Neural cell (in vitro differentiated cells): ENCODE results near the gene UNC5B. TPM values are rescaled to one million over a fixed set of nuclear protein-coding genes. Genes with fewer than 3 reads are reported as not detected.

Experiments used
- H2AFZ ChIP-seq: fragments of 200-600, 300-800 bp; sonication (generic), shearing (Covaris generic); 2 replicates; pipeline ENCODE4 v1.6.0; 2014; ENCODE audit warnings: low read depth, mild to moderate bottlenecking, antibody characterized with exemption, low read length, moderate library complexity
- H3F3A ChIP-seq: fragments of 200-600 bp; shearing (Covaris generic); 2 replicates; pipeline ENCODE4 v1.6.1; 2016; ENCODE audit warnings: mild to moderate bottlenecking, moderate library complexity, mixed read lengths, antibody characterized with exemption, low read length; ENCODE audit not compliant: insufficient read depth, poor library complexity, severe bottlenecking
- H3K27ac ChIP-seq: fragments of 200-600, 300-800 bp; sonication (generic), shearing (Covaris generic); 2 replicates; pipeline ENCODE4 v1.5.1; 2014; ENCODE audit warnings: mild to moderate bottlenecking, low read length, moderate library complexity
- H3K27me3 ChIP-seq: fragments of 300-800, 200-600 bp; sonication (generic), shearing (Covaris generic); 2 replicates; pipeline ENCODE4 v1.6.0; 2014; ENCODE audit warnings: mild to moderate bottlenecking, low read depth, low read length, moderate library complexity; ENCODE audit not compliant: insufficient read depth
- H3K36me3 ChIP-seq: fragments of 300-800, 200-600 bp; sonication (generic), shearing (Covaris generic); 2 replicates; pipeline ENCODE4 v1.5.1; 2014; ENCODE audit warnings: mild to moderate bottlenecking, antibody characterized with exemption, low read length, moderate library complexity; ENCODE audit not compliant: insufficient read depth
- H3K4me2 ChIP-seq: fragments of 300-800, 200-600 bp; sonication (generic), shearing (Covaris generic); 2 replicates; pipeline ENCODE4 v1.6.0; 2014; ENCODE audit warnings: mild to moderate bottlenecking, low read length
- H3K4me3 ChIP-seq: fragments of 300-800, 200-600 bp; sonication (generic), shearing (Covaris generic); 2 replicates; pipeline ENCODE4 v1.5.1; 2014; ENCODE audit warnings: mild to moderate bottlenecking, low read length, moderate library complexity
- H3K79me2 ChIP-seq: fragments of 200-600 bp; shearing (Covaris generic); replicated peaks from 2 replicates; pipeline ENCODE4 v1.6.0; 2014; ENCODE audit warnings: mild to moderate bottlenecking, low read length, moderate library complexity; ENCODE audit not compliant: insufficient read depth
- H3K9ac ChIP-seq: fragments of 300-800, 200-600 bp; sonication (generic), shearing (Covaris generic); 2 replicates; pipeline ENCODE4 v1.6.1; 2016; ENCODE audit warnings: mild to moderate bottlenecking, low read length, mixed read lengths
- H3K9me2 ChIP-seq: fragments of 200-600 bp; shearing (Covaris generic); 2 replicates; pipeline ENCODE4 v1.6.1; 2016; ENCODE audit warnings: mild to moderate bottlenecking, low read length, mixed read lengths; ENCODE audit not compliant: insufficient read depth
- H3K9me3 ChIP-seq: fragments of 200-600, 300-800 bp; sonication (generic), shearing (Covaris generic); 2 replicates; pipeline ENCODE4 v1.6.1; 2016; ENCODE audit warnings: mild to moderate bottlenecking, mixed run types, low read length, moderate library complexity, mixed read lengths
- H4K20me1 ChIP-seq: fragments of 200-600 bp; shearing (Covaris generic); 2 replicates; pipeline ENCODE4 v1.6.1; 2016; ENCODE audit warnings: mild to moderate bottlenecking, mixed run types; ENCODE audit not compliant: insufficient read depth
- CTCF ChIP-seq: fragments of 450-650 bp; IDR thresholded peaks from 2 replicates; pipeline ENCODE4 v1.5.1; 2014; ENCODE audit warnings: antibody characterized with exemption, mild to moderate bottlenecking, moderate library complexity; ENCODE audit not compliant: poor library complexity, severe bottlenecking
- EP300 ChIP-seq: fragments of 450-650 bp; conservative IDR thresholded peaks from 2 replicates; pipeline ENCODE4 v1.6.1; 2014; ENCODE audit warnings: antibody characterized with exemption, mild to moderate bottlenecking, moderate library complexity; ENCODE audit not compliant: poor library complexity, severe bottlenecking
- EZH2 ChIP-seq: fragments of 200-600, 300-800 bp; shearing (Covaris generic), sonication (generic); IDR thresholded peaks from 2 replicates; pipeline ENCODE4 v1.6.1; 2014; ENCODE audit warnings: antibody characterized with exemption, low read length, borderline replicate concordance, mild to moderate bottlenecking; ENCODE audit not compliant: insufficient read depth, poor library complexity, severe bottlenecking
- MXI1 ChIP-seq: fragments of 450-650 bp; conservative IDR thresholded peaks from 2 replicates; pipeline ENCODE4 v1.6.1; 2014; ENCODE audit warnings: antibody characterized with exemption, mild to moderate bottlenecking; ENCODE audit not compliant: poor library complexity, severe bottlenecking
- POLR2AphosphoS5 ChIP-seq: IDR thresholded peaks from 2 replicates; pipeline ENCODE4 v1.6.1; 2012
- RAD21 ChIP-seq: fragments of 450-650 bp; conservative IDR thresholded peaks from 2 replicates; pipeline ENCODE4 v1.6.1; 2014; ENCODE audit warnings: antibody characterized with exemption, mild to moderate bottlenecking, moderate library complexity
- SMC3 ChIP-seq: fragments of 450-650 bp; conservative IDR thresholded peaks from 2 replicates; pipeline ENCODE4 v1.6.1; 2014; ENCODE audit warnings: antibody characterized with exemption, mild to moderate bottlenecking, moderate library complexity; ENCODE audit not compliant: poor library complexity
- TAF1 ChIP-seq: IDR thresholded peaks from 2 replicates; pipeline ENCODE4 v1.6.1; 2012; ENCODE audit warnings: low read depth
- polyA plus RNA-seq: library from polyadenylated mRNA; depleted of rRNA; stranded (reverse); fragments of >200 nt; gene quantifications from 2 replicates; pipeline ENCODE4 v1.2.3, GENCODE V29; 2014
- TF ChIP-seq, protein P1 (sequence below): IDR thresholded peaks from 2 replicates; pipeline ENCODE4 v1.6.1; 2012; ENCODE audit warnings: borderline replicate concordance

Gene UNC5B
- polyA plus RNA-seq, 1 donor from 2014 or later = 2.0 TPM

GRCh38 chr10:71263376-71263775, 51.0 kb downstream of the UNC5B start:
- no peaks in the 10 kb centered on the region for H3K9me2 ChIP-seq
- no peaks in the 10 kb centered on the region for H3K9me3 ChIP-seq
- no peaks in the 10 kb centered on the region for H3K36me3 ChIP-seq
- TF ChIP-seq MXI1 = no peak
- no peak for TF ChIP-seq EZH2
- no peak for TF ChIP-seq SMC3
- TF ChIP-seq TAF1 = no peak
- TF ChIP-seq, protein P1, sequence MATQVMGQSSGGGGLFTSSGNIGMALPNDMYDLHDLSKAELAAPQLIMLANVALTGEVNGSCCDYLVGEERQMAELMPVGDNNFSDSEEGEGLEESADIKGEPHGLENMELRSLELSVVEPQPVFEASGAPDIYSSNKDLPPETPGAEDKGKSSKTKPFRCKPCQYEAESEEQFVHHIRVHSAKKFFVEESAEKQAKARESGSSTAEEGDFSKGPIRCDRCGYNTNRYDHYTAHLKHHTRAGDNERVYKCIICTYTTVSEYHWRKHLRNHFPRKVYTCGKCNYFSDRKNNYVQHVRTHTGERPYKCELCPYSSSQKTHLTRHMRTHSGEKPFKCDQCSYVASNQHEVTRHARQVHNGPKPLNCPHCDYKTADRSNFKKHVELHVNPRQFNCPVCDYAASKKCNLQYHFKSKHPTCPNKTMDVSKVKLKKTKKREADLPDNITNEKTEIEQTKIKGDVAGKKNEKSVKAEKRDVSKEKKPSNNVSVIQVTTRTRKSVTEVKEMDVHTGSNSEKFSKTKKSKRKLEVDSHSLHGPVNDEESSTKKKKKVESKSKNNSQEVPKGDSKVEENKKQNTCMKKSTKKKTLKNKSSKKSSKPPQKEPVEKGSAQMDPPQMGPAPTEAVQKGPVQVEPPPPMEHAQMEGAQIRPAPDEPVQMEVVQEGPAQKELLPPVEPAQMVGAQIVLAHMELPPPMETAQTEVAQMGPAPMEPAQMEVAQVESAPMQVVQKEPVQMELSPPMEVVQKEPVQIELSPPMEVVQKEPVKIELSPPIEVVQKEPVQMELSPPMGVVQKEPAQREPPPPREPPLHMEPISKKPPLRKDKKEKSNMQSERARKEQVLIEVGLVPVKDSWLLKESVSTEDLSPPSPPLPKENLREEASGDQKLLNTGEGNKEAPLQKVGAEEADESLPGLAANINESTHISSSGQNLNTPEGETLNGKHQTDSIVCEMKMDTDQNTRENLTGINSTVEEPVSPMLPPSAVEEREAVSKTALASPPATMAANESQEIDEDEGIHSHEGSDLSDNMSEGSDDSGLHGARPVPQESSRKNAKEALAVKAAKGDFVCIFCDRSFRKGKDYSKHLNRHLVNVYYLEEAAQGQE = no peak
- no peak for TF ChIP-seq RAD21
- TF ChIP-seq POLR2AphosphoS5 = no peak
- no peak for TF ChIP-seq CTCF
- TF ChIP-seq EP300 = no peak
- no peak overlapping the region for H3K4me3 ChIP-seq
- no peaks in the 10 kb centered on the region for H3K27me3 ChIP-seq
- H4K20me1 ChIP-seq = no peaks in the 10 kb centered on the region
- H3K27ac ChIP-seq = no peak overlapping the region
- H3K9ac ChIP-seq = no peak overlapping the region
- H3K79me2 ChIP-seq = no peaks in the 10 kb centered on the region
- no peaks in the 10 kb centered on the region for H3F3A ChIP-seq
- no peak overlapping the region for H2AFZ ChIP-seq
- H3K4me2 ChIP-seq = no peak overlapping the region

- H3K27me3 ChIP-seq = no peaks in the 10 kb centered on the region
- H3F3A ChIP-seq = no peaks in the 10 kb centered on the region
- H2AFZ ChIP-seq = no peak overlapping the region
- no peak overlapping the region for H3K9ac ChIP-seq
- H3K4me3 ChIP-seq = no peak overlapping the region
- H3K27ac ChIP-seq = no peak overlapping the region
- H3K9me2 ChIP-seq = no peaks in the 10 kb centered on the region
- no peaks in the 10 kb centered on the region for H3K36me3 ChIP-seq
- no peak overlapping the region for H3K4me2 ChIP-seq
- H4K20me1 ChIP-seq = no peaks in the 10 kb centered on the region
- no peaks in the 10 kb centered on the region for H3K79me2 ChIP-seq
- no peaks in the 10 kb centered on the region for H3K9me3 ChIP-seq
- TF ChIP-seq CTCF (no peak), POLR2AphosphoS5 (peak; percentile 54)
Measured at GRCh38 chr10:71264345-71265200, 52.2 kb downstream of the UNC5B start.
